NCI-H1105 (cell line): Measurements from ENCODE around the gene HNRNPC.
A peak's percentile ranks its signal among the peaks of the same experiment; 100 is the strongest.
"Not testable (repeated sequence)": the region's sequence is repeated elsewhere in the genome, so short reads cannot be mapped to it uniquely, and the experiment has no call there.

Source experiments
- DNase-seq: peaks from one replicate; lab custom pipeline; 2025; lab: John Stamatoyannopoulos, UW

Gene HNRNPC

DNA sequence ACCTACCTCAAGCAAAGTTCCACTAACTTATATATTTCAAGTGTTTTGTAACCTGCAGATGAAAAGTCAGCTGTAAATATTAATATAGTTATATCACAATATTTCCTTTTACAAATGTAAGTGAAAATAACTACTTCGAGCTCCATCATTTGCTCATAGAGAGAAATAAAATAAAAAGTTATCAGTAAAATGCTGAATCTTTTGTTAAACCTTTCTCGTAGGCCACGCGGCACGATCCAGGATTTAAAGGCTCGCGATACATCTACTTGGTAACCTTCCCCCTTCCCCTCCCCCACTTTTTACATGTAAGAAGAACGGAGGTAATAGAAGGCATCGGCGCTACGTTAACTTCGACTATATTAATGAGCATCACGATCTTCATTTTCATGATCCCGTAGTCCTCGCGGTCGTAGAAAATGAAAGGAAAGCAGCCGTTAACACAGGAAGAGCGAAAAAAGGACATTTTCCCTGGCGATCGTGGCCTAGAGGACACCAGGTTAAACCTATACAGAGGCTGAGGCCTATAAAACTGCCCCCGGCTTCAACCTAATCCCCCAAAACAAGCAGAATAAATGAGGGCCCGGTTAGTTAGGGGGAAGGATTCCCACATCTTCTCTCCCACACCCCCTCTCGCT, 508 bp downstream of the HNRNPC start:
- peak; percentile 36 for DNase-seq

DNA sequence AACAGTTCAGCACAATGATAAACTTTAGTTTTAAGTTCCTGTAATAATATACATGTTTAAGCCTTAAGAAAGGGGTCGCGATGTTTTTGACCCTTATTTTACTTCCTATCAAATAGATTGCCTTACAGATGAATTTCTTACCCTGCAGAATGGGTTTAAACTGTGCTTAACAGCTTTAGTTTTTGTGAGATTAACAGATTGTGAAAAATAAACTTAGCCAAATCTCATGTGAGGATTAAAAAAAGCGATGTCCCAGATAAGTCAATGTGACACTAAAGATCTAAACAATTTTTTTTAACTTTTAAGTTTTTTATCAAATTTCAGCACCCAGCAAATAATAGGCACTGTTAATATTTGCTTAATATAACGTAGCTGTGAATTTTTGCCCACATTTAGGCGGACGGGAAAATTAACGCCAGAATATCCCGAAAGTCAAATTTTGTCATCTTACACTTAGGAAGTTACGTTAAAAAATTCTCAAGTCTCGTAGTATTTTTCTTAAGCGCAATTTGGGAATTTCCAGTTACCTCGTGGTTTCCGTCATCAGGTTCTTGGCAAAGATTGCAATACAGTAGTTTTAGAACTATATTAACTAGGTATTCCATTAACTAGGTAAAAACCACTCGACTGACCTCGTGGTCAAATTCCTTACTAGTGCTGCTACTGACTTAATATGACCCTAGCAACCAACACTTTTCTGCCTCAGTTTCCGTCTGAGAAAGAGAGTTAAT, 1.2 kb downstream of the HNRNPC start:
- no peak for DNase-seq

DNA sequence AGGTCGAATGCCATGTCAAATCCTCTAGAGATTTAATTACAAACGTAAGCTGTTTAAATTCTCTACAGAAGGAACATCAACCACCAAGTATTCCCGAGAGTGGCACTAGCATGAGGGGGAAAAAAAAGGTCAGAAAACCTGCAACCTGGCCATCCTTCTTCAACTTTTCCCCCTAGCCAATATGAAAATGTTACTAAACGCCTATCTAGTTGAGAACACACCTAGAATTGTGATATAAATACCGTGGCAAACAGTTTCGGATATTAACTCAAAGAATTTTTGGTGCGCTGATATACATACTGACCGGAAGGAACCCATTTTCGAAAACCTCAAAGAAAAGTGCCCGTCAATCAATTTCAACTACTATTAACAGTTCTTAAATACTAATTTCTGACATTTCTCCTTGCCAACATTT, 1.8 kb downstream of the HNRNPC start:
- no peak for DNase-seq

DNA sequence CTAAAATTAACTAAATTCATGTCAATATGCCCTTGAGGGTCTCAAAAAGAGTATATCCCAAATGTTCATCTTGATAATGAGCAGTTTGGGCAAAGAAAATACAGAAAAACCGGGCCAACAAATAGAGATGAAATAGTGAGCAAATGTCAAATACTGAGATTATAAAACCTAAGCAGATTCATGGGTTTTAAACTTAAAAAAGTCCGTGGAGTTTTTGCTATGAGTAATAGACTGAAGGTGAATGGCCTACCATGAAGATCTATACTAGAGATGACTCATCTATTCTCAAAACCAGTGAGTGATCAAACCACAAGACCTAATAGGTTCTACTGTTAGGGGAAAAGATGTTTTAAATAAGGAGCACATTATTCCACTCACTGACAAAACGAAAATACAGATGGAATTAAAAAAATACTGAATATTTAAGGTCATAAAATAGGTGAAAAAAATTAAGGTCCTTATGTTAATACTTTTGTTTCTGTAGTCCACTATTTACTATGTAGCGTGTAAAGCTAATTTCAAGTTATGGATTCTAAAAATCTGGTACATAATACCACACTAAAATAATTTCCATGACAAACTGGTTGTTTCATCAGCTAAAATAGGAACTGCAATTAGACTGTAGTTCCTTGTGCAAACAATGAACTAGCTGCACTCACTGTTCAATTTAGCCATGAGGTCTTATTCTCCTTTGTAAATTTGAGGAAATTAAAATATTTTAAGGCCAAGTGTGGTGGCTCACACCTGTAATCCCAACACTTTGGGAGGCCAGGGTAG, 5.0 kb downstream of the HNRNPC start:
- no peak for DNase-seq

DNA sequence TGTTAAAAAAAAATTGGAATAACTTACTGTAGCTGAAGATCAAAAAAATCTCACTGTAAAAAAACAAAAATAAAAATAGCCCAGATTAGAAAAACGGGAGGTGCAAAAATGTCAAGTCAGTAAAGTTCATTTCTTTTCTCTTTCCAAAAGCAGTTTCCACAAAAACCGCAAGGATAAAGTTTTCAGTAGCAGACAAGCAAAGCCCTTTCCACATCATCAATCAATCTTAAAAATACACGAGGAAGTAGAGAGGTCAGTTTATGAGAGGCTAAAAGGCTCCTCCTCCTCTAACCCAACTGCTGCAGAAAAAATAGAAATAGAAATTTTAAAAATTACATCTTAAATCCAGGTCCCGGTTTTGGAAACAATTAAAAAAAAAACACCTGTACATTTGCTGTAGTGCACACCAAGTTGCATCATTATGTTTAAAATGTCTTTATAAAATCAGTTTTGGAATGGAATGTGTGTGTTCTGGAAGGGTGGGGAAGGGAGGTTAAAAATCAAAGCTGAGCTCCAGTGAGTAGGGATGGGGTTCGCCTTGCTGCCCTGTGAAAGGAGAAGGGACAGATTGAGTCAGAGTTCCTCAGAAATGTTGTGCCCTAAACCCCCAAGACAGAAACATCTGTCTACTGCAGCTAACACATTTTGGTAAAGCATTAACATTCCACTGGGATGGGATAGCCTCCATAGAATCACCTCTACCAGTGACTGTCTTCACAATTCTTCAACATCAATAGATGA, 5.8 kb downstream of the HNRNPC start:
- DNase-seq, result no peak

DNA sequence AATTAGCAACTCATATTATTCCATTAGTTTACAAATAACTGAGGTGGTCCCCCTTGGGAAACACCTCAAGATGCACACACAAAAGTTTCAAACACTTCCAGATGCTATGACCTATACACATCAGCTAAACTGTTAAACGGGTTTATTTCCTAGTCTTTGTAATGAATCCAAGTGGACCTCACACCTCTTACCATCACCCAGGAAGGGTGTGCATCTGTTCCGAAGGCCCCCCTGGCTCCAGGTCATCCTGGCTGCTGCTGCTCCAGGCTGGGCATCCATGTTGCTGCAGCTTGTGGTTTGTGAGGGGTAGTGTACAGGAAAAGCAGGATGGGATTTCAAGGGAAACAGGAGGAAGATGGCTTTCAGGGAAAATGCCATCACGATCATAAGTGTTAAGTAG, 6.8 kb downstream of the HNRNPC start:
- no peak for DNase-seq

DNA sequence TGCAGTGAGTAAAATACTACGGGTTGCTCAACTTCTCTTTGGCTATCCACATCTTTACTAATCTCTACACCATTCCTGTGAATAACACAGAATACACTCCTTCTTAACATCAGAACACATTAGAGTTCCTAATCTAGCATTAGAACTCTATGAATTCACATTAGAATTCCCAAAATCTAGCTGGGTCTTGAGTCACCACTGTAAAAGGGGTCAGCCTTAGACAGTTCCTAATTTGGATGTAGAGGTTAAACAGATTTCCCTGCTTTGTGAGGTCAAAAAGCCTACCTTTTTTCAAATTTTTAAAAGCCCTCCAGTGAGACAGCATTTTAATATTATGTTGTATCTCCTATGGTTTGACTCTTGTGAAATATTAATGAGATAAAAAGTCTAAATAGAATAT, 7.4 kb downstream of the HNRNPC start:
- no peak for DNase-seq

DNA sequence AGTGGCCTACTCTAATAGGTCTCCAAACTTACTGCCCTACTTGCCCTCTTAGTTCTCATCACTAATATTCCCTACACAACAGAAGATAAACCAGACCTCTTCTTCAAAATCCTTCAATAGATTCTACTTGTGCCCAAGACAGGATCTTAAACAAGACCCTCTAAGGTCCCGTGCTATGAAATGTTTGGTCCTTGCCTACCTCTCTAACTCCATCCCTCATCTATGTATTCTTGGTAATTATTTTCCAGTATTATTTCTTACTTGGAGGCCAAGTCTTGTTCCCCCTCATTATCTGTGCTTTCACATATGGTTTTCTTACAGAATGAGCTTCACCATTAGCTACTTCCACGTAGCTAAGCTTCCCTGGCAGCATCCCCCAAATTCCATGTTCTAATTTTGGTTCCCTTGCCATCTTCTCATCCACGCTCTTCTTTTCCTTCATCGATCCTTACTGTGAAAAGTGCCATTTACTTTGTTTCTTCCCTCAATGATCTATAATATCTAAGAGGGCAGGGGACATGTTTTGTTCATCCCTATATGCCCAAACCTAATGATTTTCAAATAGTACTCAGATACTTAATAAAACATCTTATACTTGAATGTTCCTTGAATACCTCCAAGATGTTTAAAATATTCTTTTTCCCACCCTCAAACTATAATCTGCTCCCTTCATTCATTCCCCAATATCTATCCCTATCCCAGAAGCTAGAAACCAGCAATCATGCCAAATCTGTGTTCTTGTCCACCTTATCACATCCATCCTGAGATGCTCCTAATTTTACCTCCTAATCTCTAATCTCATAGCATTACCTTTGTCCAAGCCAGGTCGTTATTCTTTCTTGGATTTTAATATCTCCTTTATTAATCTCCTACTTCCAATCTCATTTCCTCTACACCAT, 10.1 kb downstream of the HNRNPC start:
- no peak for DNase-seq

DNA sequence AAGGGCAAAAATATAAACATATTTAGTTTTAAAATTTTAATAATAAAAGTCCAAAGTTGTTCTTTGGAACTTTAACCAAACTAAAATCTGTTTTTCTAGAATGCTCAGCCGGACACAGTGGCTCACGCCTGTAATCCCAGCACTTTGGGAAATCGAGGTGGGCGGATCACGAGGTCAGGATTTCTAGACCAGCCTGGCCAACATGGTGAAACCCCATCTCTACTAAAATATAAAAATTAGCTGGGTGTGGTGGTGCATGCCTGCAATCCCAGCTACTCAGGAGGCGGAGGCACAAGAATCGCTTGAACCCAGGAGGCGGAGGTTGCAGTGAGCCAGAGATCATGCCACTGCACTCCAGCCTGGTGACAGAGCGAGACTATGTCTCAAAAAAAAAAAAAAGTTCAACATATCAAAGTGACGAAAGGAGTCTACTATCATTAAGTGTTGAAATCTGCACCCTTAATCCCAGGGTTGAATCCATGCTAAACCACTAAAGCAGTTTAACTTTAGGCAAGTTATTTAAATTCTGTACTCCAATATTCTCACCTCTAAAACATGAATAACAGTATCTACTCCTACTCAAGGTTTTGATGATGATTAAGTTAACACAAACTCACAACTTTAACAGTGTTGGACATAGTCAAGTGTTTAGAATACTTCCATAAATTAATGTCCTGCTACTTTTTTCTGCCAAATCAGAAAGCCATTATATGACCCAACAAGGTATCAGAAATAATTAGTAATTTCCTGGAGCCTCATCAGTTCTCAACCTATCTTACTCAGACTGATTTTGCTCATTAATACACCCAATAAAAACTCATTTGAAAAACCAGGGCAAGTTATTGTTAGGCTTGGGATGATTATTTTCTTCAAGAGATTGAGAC, 11.0 kb downstream of the HNRNPC start:
- DNase-seq, result no peak

DNA sequence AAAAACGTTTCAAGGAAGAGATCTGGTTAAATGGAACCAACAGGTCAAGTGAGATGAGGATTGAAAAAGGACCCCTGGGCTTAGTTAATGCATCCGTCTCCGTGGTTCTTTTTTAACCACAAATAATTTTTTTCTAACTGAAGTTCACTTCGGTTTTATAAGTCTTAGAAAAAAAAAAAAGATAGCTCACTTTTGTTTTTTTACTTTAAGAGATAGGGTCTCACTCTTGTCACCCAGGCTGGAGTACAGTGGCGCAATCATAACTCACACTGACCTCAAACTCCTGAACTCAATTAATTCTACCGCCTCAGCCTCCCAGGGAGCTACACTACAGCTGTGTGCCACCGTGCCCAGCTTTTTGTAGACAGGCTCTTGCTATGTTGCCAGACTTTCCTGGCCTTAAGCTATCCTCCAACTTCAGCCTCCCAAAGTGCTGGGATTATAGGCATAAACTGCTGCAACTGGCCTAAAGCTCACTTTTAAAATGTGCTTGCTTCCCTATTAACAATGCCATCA, 11.8 kb downstream of the HNRNPC start:
- DNase-seq, result no peak

DNA sequence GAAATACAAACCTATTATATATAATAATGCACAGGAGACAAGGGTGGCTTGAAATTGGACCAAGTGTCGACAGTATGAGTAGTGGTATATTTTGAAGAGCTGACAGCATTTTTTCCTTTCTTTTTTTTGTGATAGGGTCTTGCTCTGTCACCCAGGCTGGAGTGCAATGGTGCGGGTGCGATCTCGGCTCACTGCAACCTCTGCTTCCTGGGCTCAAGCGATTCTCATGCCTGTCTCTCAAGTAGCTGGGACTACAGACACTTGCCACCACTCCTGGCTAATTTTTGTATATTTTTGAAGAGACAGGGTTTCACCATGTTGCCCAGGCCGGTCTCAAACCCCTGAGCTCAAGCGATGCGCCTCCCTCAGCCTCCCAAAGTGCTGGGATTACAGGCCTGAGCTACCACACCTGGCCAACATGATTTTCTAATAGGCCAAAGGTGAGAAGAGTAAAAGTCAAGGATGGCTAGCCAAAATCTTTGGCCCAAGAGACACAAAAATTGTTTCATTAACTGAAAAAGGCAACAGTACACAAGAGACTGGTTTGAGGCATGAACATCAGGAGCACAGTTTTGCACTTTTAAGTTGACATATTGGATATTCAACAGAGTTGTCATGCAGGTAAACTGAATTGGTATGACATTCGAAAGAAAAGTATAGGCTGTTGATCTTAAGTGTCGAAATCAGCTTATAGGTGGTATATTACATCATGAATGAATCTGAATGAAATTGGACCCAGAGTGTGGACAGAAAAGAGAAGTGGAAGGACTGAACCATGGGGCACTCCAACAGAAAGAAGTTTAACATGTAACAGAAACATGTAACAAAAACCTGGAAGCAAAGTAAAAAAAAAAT, 12.5 kb downstream of the HNRNPC start:
- DNase-seq, result no peak

DNA sequence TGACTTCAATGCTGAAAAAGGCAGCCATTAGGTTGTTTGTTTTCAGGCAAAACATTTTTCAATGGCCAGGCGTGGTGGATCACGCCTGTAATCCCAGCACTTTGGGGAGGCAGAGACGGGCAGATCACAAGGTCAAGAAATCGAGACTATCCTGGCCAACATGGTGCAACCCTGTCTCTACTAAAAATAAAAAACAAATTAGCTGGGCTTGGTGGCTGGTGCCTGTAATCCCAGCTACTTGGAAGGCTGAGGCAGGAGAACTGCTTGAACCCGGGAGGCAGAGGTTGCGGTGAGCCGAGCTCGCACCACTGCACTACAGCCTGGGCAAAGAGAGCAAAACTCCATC, 13.2 kb downstream of the HNRNPC start:
- DNase-seq, result not testable (repeated sequence)

DNA sequence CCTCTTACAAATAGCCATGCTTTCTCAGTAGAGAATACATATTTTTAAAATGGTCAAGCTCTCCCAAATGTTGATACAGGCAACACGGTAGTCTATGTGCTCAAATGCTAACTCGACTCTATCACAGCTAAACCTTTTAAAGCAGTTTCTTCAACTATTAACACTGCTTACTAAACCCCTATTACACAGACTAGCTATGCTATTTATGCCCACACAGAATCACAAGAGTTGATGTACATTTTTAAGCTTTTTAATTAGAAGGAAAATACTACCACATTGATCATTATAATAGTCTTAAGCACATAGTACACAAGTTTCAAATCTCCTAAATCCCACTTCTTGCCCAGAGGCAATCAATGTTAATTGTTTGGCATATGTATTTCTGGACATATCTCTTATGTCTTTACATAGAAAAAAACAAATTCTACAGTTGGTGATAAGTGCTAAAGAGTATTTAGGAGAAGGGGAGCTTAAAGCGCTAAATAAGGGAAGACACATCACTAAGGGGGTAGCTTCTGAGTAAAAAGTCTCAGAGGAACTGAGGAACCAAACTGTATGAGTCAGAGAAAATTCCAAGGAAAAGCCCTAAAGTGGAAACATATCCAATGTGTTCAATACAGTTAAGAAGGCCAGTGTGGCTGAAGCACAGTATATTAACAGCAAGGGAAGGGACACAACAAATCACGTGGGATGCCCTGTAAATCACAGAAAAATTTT, 13.7 kb downstream of the HNRNPC start:
- DNase-seq, result no peak

DNA sequence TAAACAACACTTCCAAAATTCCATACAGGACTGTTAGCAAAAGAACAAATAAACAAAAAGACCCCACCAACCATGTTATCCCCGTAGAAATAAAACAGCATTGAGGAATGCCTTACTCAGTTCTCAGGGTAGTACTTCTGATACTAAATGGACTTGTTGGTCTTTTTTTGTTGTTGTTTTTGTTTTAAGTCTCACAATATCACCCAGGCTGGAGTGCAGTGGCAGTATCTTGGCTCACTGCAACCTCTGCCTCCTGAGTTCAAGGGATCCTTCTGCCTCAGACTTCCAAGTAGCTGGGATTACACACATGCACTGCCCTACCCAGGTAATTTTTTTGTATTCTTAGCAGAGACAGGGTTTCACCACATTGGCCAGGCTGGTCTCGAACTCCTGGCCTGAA, 17.1 kb downstream of the HNRNPC start:
- no peak for DNase-seq

DNA sequence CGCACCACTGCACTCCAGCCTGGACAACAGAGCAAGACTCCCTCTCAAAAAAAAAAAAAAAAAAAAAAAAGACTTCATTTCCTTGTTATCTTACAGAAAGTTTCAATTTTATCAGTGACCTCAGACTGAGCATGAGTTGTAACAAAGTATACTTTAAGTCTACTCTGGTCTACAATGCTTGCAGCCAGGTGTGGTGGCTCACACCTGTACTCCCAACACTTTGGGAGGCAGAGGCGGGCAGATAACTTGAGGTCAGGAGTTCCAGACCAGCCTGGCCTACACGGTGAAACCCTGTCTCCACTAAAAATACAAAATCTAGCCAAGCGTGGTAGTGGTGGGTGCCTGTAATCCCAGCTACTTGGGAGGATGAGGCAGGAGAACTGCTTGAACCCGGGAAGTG, 18.0 kb downstream of the HNRNPC start:
- no peak for DNase-seq

DNA sequence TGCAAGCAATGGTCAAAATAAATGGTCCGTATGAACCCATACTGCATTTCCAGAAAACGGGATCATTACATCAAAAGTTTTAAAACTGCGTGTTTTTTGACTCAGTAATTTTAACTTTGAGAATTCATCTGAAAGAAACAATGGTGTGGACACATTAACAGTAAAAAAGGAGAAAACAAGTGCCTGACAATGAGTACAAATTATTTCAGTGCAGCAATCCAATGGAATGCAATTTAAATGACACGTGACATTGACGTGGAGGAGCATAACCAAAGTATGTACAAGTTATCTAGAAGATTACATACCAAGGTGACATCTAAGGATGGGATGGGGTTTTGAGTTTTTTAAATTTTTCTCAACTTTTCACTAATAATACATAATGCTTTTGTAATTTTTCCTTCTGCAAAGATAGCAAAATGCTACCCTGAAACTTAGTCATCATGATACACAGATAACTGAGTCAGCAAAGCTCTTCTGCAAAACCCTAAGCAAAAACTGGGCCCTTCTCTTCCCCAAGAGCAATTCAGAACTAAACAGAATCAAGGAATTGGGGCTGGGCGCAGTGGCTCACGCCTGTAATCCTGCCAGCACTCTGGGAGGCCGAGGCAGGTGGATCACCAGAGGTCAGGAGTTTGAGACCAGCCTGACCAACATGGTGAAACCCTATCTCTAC, 20.4 kb downstream of the HNRNPC start:
- no peak for DNase-seq

DNA sequence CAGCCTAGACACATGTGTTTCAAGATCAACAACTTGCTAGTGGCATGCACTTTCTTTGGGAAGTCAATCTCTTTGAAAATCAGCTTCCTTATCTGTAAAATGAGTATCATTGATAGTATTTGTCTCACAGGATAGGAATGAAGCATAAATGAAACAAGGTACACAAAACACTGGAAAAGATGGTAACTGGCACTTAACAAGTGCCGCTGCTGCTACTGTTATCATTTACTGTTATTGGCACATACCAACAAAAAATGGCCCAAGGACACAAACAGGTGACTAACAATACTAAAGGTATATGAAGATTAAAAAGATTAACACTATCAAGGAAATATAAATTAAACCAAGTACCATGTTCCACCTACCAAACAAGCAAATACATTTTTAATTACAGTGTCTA, 20.9 kb downstream of the HNRNPC start:
- DNase-seq, result no peak

DNA sequence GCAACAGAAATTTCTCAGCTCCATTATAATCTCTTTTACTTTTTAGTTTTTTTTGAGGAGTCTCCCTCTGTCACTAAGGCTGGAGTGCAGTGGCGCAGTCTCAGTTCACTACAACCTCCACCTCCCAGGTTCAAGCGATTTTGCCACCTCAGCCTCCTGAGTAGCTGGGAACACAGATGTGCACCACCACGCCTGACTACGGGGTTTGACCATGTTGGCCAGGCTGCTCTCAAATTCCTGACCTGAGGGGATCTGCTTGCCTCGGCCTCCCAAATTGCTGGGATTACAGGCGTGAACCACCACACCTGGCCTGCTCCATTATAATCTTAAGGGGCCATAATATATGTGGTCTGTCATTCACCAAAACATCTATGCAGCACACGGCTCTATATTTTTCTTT, 23.4 kb downstream of the HNRNPC start:
- DNase-seq, result no peak
